Neutrophil (primary cell): ENCODE measurements around the gene NINL.

Source experiments
- H3K27ac ChIP-seq: fragments of 200-600 bp; sonication (generic); 2 replicates; pipeline ENCODE4 v1.5.1; 2016; ENCODE audit warnings: mild to moderate bottlenecking, moderate library complexity
- H3K27me3 ChIP-seq: fragments of 200-600 bp; sonication (generic); 2 replicates; pipeline ENCODE4 v1.6.0; 2016; ENCODE audit warnings: mild to moderate bottlenecking
- H3K36me3 ChIP-seq: fragments of 200-600 bp; sonication (generic); 2 replicates; pipeline ENCODE4 v1.5.1; 2017
- H3K4me1 ChIP-seq, 2 experiments: fragments of 200-600 bp in 1 of 2; sonication (generic) in 1 of 2; 1 replicate in 1 of 2; 2 replicates in 1 of 2; pipeline versions ENCODE4 v1.5.1 to v1.6.1; 2013 to 2016; ENCODE audit warnings: low read depth in 1 of 2, low read length in 1 of 2, mild to moderate bottlenecking in 1 of 2, moderate library complexity in 1 of 2; ENCODE audit not compliant: control insufficient read depth in 1 of 2, insufficient read depth in 1 of 2
- H3K4me3 ChIP-seq, 2 experiments: fragments of 200-600 bp in 1 of 2; sonication (generic) in 1 of 2; 1 replicate in 1 of 2; 2 replicates in 1 of 2; pipeline ENCODE4 v1.5.1; 2013 to 2016; ENCODE audit warnings: low read depth in 1 of 2, low read length in 1 of 2, mild to moderate bottlenecking in 1 of 2, moderate library complexity in 1 of 2
- H3K9me3 ChIP-seq: fragments of 200-600 bp; sonication (generic); 2 replicates; pipeline ENCODE4 v1.5.1; 2016
- TF ChIP-seq, protein P1 (sequence below): fragments of 200-600 bp; sonication (generic); IDR thresholded peaks from 2 replicates; pipeline ENCODE4 v1.5.1; 2016; ENCODE audit warnings: antibody characterized with exemption

The NINL gene

DNA sequence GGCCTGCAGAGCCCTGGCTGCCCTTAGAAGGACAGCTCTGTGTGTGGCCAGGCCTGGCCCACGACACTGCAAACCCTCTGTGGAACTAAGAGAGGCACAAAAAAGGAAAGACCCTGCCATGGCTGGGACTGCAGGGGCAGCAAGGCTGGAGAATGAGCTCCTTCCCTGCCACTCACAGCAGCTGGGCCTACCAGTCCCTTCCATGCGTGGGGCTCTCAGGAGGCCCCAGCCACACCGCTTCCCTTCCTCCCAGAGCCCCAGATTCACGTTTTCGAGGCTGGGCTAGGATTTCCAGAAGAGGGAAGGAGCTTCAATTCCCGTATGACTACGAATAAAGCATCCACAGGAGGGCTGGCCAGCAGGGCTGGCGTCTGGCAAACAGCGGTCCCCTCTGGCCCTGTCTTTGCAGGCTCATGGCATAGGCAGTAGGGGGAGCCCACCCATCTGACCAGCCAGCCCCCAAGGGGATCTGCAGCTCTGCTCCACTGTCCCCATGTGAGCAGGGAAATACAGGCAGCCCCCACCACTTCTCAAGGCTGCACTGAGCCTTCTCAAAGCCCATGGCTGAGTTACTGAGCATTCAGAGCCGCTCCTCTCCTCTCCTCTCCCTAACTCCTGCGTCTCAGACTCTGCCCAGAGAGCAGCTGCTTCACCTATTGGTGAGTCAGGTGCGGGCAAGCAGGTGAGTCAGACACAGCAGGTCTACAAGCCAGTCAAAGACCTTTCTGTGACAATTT lies 53.1 kb downstream of the NINL start:
- TF ChIP-seq, protein P1, sequence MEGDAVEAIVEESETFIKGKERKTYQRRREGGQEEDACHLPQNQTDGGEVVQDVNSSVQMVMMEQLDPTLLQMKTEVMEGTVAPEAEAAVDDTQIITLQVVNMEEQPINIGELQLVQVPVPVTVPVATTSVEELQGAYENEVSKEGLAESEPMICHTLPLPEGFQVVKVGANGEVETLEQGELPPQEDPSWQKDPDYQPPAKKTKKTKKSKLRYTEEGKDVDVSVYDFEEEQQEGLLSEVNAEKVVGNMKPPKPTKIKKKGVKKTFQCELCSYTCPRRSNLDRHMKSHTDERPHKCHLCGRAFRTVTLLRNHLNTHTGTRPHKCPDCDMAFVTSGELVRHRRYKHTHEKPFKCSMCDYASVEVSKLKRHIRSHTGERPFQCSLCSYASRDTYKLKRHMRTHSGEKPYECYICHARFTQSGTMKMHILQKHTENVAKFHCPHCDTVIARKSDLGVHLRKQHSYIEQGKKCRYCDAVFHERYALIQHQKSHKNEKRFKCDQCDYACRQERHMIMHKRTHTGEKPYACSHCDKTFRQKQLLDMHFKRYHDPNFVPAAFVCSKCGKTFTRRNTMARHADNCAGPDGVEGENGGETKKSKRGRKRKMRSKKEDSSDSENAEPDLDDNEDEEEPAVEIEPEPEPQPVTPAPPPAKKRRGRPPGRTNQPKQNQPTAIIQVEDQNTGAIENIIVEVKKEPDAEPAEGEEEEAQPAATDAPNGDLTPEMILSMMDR: no peak
- Histone ChIP-seq H3K9me3 (no peaks in the 10 kb centered on the region), H3K27me3 (no peaks in the 10 kb centered on the region), H3K27ac (no peak overlapping the region), H3K36me3 (no peaks in the 10 kb centered on the region), H3K4me1 (no peaks in the 10 kb centered on the region), H3K4me3 (no peak overlapping the region)

DNA sequence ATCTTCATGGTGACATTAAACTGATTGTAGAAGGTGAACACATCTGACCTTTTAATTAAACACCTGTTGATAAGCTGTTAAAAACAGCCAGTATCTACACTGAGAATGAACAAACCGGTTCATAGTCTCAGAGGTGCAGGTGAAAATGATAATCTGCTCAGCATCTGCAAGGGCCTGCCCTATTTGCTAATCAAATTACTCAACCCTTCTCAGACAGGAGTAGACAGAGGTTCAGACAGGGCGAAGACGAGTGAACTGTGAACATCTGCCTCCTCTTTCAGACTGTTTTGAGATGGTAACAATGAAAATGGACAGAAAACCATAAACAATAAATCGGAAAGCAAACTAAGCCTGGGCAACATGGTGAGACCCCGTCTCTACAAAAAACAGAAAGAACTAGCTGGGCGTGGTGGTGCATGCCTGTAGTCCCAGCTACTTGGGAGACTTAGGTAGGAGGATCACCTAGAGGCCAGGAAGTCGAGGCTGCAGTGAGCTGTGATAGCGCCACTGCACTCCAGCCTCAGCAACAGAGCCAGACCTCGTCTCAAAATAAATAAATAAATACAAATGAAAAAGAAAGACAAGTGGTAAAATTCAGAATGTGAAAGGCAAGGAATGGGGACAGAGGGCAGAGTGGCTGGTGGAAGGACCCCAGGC lies 55.9 kb downstream of the NINL start:
- H3K27me3 ChIP-seq: no peaks in the 10 kb centered on the region
- no peaks in the 10 kb centered on the region for H3K36me3 ChIP-seq
- no peaks in the 10 kb centered on the region for H3K4me1 ChIP-seq
- TF ChIP-seq, protein P1: no peak
- H3K9me3 ChIP-seq: no peaks in the 10 kb centered on the region
- H3K4me3 ChIP-seq: no peak overlapping the region
- H3K27ac ChIP-seq: no peak overlapping the region

GRCh38 chr20:25527949-25528348 lies 57.4 kb downstream of the NINL start:
- H3K36me3 ChIP-seq: no peaks in the 10 kb centered on the region
- H3K9me3 ChIP-seq: no peaks in the 10 kb centered on the region
- H3K4me1 ChIP-seq: no peaks in the 10 kb centered on the region
- no peak overlapping the region for H3K27ac ChIP-seq
- no peaks in the 10 kb centered on the region for H3K27me3 ChIP-seq
- H3K4me3 ChIP-seq: no peak overlapping the region
- TF ChIP-seq, protein P1: no peak

DNA sequence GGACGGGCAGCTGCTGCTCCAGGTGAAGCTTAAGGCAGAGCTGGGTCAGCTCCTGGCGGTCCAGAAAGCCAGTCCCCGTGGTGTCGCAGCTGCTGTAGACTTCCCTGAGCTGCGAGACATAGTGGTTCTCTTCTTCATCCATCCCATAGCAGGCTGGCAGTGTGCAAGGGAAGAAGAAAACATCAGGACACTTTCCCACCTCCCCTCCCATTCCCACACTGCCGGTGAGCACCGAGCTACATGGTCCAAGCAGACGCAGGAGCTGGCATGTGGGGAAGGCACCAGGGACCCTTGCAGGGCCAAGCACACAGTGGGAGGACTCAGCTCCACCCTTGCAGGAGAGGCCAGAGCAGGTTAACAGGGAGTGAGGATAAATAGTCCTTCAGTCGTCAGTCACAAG lies 58.9 kb downstream of the NINL start:
- TF ChIP-seq, protein P1: no peak
- Histone ChIP-seq H3K36me3 (no peaks in the 10 kb centered on the region), H3K27ac (no peak overlapping the region), H3K4me3 (no peak overlapping the region), H3K4me1 (no peaks in the 10 kb centered on the region), H3K27me3 (no peaks in the 10 kb centered on the region), H3K9me3 (no peaks in the 10 kb centered on the region)

DNA sequence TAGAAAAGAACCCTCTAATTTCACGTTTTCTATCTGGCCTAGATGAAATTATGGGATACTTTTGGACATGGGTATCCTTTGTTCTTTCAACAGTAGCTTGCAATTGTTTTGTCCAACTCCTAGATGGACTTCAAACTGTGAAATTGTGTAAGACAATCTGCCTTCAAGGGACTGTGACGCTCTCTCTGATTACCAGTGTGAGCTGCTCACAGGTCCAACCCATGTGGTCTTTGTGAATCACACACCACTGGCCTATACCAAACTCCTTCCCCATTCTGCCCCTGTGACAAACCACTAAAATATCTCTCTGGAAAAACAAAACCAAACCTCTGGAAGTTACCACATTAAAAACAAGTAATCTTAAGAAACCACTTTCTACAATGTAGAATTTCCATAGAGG lies 59.5 kb downstream of the NINL start:
- Histone ChIP-seq H3K27me3 (no peaks in the 10 kb centered on the region), H3K9me3 (no peaks in the 10 kb centered on the region), H3K4me1 (no peaks in the 10 kb centered on the region), H3K27ac (no peak overlapping the region), H3K36me3 (no peaks in the 10 kb centered on the region), H3K4me3 (no peak overlapping the region)
- TF ChIP-seq, protein P1: no peak
